Measurements from ENCODE around the gene TXNRD2.

DNA sequence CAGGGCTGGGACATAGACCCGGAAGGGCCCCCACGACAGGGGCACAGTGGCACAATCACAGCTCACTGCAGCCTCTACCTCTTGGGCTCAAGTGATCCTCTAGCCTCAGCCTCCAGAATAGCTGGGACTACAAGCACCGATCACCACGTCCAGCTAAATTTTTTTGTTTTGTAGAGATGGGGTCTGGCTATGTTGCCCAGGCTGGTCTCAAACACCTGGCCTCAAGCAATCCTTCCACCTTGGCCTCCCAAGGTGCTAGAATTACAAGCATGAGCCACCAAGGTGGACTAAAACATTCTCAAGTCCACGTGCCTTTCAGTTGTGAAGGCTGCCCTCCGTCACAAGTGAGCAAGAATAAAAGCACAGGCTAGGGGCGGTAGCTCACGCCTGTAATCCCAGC, 10.1 kb downstream of the TXNRD2 start:
- TF ChIP-seq, protein P1, sequence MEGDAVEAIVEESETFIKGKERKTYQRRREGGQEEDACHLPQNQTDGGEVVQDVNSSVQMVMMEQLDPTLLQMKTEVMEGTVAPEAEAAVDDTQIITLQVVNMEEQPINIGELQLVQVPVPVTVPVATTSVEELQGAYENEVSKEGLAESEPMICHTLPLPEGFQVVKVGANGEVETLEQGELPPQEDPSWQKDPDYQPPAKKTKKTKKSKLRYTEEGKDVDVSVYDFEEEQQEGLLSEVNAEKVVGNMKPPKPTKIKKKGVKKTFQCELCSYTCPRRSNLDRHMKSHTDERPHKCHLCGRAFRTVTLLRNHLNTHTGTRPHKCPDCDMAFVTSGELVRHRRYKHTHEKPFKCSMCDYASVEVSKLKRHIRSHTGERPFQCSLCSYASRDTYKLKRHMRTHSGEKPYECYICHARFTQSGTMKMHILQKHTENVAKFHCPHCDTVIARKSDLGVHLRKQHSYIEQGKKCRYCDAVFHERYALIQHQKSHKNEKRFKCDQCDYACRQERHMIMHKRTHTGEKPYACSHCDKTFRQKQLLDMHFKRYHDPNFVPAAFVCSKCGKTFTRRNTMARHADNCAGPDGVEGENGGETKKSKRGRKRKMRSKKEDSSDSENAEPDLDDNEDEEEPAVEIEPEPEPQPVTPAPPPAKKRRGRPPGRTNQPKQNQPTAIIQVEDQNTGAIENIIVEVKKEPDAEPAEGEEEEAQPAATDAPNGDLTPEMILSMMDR (conservative IDR thresholded peaks at IDR 0.05; ENCODE audit: low read depth, low read length) = no peak
- no peak for TF ChIP-seq POLR2A (IDR thresholded peaks at IDR 0.05; ENCODE audit: low read depth, low read length)
- TF ChIP-seq, protein P2, sequence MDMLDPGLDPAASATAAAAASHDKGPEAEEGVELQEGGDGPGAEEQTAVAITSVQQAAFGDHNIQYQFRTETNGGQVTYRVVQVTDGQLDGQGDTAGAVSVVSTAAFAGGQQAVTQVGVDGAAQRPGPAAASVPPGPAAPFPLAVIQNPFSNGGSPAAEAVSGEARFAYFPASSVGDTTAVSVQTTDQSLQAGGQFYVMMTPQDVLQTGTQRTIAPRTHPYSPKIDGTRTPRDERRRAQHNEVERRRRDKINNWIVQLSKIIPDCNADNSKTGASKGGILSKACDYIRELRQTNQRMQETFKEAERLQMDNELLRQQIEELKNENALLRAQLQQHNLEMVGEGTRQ (IDR thresholded peaks at IDR 0.05; ENCODE audit: low read depth, low read length) = no peak
- no peak for TF ChIP-seq RFX5 (IDR thresholded peaks at IDR 0.05; ENCODE audit: low read depth, low read length)
- TF ChIP-seq MXI1 (IDR thresholded peaks at IDR 0.05; ENCODE audit: borderline replicate concordance, low read depth, low read length) = no peak
- no peak for TF ChIP-seq SMC3 (IDR thresholded peaks at IDR 0.05; ENCODE audit: low read depth, low read length)
- TF ChIP-seq MAFK (IDR thresholded peaks at IDR 0.05; ENCODE audit: low read depth, low read length) = no peak
- no peak for TF ChIP-seq RAD21 (IDR thresholded peaks at IDR 0.05; ENCODE audit: low read length)
- no peak for TF ChIP-seq CEBPB (IDR thresholded peaks at IDR 0.05; ENCODE audit: low read depth, low read length)
- TF ChIP-seq FOS (IDR thresholded peaks at IDR 0.05; ENCODE audit: low read depth, low read length) = no peak
- TF ChIP-seq RCOR1 (IDR thresholded peaks at IDR 0.05; ENCODE audit: insufficient replicate concordance, low read length) = no peak
- TF ChIP-seq MAZ (IDR thresholded peaks at IDR 0.05; ENCODE audit: borderline replicate concordance, low read depth, low read length) = no peak

Measured in IMR-90 (cell line).